Measurements from ENCODE around the gene MEGF6.
"Not testable (repeated sequence)": the region's sequence is repeated elsewhere in the genome, so short reads cannot be mapped to it uniquely, and the experiment has no call there.

The MEGF6 gene

DNA sequence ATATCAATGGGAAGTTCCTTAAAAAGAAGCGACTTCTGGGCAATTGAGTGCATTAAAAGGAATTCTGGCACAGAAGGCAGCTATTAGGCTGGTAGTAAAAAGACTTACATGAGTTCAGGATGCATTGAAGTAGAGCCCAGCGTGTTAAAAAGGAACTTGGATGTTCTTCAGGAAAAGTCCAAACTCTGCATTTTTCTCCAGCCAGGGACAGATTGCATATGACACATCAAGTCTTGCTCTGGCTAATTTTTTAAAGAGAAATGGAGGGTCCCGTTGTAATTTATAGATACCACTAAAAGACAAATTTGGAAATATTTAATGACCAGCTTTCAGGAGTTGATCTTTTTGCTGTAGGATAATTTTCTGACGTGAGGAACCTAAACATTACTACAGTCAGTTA, 14.7 kb upstream of the MEGF6 start:
- no peak for DNase-seq

DNA sequence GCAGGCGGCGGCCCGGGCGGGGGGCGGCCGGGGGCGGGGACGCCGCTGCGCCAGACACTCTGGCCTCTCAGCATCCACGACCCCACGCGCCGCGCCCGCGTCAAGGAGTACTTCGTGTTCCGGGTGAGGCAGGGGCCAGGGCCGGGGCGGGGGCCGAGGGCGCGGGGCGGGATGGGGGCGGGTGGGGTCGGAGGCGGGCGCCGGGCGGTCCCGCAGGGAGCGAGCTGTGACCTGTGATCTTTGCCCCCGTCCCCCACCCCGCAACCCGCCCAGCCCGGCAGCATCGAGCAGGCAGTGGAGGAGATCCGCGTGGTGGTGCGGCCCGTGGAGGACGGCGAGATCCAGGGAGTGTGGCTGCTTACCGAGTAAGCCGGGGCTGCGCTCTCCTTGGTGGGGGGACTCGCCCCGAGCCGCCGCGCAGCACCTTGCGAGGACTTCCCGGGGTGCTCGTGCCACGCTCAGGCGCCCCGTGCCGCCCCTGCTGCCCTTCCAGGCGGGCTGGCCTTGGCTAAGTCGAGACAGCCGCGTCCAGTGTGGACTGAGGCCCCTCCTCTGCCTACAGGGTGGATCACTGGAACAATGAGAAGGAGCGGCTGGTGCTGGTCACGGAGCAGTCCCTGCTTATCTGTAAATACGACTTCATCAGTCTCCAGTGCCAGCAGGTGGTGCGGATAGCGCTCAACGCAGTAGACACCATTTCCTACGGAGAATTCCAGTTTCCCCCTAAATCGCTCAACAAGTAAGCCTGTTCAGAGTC, 14.0 kb upstream of the MEGF6 start:
- DNase-seq = no peak

- DNase-seq = peak; percentile 88 to 92
Observed at GRCh38 chr1:3624200-3625136, 13.2 kb upstream of the MEGF6 start, which contains the start of gene TPRG1L. TPRG1L (plus strand) TSS chr1:3625015; CDS start chr1:3625073, 58 bp downstream.

DNA sequence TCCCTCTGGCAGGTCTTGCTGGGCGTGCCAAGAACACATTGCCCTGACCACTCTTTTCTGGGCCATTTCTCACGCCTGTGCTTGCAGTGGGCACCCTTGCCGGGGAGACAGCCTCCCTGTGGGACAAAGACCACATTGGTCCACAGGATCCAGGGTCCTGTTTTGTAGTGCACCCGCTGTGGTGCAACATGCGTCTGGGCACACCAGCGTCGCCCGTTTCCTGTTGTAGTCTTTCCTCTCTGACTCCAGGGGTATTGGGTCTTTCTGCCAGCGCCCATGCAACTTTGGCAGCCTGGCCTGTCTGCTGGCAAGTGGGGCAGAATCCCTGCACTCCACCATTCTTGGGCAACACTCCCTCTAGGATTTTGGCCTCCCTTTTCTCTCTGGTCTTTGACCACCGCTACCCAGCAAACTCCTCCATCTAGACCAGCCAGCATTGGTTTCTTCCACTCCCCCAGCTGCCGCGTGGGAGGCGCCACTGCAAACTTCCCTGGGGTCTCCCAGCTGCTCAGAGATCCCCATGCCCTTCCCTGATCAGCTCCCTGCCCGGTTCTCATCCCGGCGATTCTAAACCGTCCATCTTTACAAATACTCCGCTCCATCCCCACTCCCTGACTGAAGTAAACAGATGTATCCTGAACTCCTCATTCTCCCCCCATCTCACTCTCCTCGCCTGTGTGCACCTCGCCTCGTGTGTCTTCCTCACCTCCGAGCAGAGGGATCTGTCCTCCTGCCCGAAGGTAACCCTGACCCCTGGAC, 12.3 kb upstream of the MEGF6 start:
- no peak for DNase-seq

DNA sequence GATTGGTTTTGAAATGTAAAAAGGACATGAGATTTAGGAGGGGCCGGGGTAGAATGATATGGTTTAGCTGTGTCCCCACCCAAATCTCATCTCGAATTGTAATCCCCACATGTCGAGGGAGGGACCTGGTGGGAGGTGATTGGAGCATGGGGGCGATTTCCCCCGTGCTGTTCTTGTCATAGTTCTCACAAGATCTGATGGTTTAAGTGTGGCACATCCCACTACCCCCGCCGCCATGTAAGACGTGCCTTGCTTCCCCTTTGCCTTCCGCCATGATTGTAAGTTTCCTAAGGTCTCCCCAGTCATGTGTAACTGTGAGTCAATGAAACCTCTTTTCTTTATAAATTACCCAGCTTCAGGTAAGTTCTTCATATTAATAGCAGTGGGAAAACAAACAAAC, 10.8 kb upstream of the MEGF6 start:
- DNase-seq = not testable (repeated sequence)

- peak in 1 of 2 experiments; percentile 21 for DNase-seq
Observed at GRCh38 chr1:3621151-3621671, 9.9 kb upstream of the MEGF6 start.

- DNase-seq = no peak
Observed at GRCh38 chr1:3620708-3621107, 9.4 kb upstream of the MEGF6 start.

DNA sequence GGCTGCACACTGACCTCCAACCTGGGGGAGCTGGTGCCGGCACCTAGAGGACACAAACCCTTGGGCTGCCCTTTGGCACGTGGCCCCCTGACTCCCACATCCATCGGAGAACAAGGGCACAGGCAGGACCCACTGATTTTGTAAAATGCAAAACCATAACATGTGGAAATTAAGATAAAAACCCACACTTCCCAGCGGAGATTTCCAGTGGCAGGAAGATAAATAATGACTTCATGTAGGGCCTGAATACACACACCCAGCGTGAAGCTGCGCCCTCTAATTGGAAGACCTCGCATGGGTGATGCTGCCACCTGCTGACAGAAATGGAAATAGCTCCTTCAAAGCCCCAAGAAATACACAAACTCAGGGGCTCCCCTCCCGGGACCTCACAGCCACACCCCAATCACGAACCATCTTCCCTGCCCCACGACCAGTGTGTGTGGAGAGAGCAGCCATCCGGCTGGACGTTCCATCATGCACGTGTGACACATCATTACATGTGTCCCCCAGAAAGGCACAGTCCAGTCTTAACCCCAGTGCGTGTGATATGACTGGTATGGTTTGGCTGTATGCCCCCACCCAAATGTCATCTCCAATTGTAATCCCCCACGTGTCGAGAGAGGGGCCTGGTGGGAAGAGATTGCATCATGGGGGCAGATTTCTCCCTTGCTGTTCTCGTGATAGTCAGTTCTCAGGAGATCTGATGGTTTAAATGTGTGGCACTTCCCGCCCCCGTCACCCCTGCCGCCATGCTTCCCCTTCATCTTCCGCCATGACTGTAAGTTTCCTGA, 7.8 kb upstream of the MEGF6 start:
- DNase-seq = peak in 1 of 2 experiments; percentile 27

- DNase-seq = no peak
Observed at GRCh38 chr1:3618531-3618880, 7.2 kb upstream of the MEGF6 start.

GRCh38 chr1:3617806-3618345, 6.6 kb upstream of the MEGF6 start:
- no peak for DNase-seq

DNA sequence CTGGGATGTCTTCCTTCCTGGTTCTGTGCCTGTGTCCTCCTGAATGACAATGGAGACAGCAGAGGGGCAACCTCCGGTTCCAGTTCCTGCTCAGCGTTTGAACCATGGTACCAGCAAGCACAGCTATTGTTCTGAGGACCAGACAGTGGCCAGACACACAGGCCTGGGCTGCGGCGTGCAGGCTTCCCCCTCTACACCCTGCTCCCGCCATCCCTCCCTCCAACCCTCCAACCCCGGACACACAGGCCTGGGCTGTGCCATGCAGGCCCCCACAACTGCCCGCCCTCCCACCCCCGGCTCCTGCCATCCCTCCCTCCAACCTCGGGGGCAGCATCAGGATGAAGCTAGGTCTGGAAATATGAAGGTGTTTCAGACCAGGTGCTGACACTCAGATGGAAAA, 5.6 kb upstream of the MEGF6 start:
- DNase-seq = no peak

- DNase-seq = no peak
Observed at GRCh38 chr1:3614755-3615742, 3.7 kb upstream of the MEGF6 start.

DNA sequence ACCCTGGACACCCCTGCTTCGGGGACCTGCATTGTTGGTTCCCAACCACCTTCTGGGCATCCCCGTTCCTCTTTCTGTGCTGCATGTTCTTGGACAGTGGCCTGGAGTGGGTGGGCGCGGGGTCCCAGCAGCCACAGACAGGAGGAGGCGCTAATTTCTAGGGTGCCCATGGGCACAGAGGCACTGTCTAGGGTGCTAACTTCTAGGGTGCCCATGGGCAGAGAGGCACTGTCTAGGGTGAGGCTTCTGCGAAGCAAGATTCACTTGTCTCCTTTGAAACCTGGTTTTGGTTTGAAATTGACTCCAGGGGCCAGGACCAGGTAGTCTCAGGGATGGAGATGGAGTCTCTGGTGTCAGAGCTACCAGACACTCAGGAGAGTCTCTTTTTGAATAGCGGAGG, 815 bp upstream of the MEGF6 start:
- DNase-seq = no peak

GRCh38 chr1:3610527-3611169, 660 bp downstream of the MEGF6 start:
- no peak for DNase-seq

DNA sequence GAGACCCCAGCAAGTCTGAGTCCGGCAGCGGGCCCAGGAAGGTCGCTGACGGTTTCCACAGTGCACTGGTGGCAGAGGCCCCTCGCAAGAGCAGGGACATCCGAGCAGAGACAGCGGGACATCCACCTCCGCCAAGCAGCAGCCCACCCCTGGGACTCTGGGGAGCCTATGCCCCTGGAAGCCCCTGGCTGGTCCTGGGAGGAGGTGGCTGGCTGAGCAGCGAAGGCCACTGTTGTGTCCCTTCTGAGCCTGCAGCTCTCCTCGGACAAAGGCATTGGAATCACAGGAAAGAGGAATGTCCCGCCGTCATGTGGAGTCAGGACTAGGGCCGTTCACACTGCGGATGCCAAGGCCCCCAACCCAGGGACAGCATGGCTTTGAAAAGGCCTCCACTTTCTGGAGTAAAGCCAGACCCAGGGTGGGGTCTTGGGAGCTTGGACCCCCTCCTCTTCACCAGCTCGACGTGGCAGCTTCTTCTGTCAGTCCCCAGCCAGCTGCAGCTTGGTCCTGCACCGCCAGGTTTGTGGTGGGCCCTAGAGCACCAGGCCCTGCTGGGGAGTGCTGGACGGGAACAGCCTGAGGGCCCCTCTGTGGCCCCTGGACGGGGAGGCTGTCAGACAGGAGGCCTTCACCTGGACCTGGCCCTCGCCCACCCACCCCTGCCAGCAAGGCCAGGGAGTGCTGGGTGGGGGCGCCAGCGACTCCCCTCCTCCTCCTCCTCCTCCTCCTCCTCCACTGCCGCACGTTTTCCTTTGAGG, 1.4 kb downstream of the MEGF6 start:
- DNase-seq = no peak

- no peak for DNase-seq
Observed at GRCh38 chr1:3609016-3609768, 2.1 kb downstream of the MEGF6 start.

- no peak for DNase-seq
Observed at GRCh38 chr1:3608154-3608553, 3.2 kb downstream of the MEGF6 start.

DNA sequence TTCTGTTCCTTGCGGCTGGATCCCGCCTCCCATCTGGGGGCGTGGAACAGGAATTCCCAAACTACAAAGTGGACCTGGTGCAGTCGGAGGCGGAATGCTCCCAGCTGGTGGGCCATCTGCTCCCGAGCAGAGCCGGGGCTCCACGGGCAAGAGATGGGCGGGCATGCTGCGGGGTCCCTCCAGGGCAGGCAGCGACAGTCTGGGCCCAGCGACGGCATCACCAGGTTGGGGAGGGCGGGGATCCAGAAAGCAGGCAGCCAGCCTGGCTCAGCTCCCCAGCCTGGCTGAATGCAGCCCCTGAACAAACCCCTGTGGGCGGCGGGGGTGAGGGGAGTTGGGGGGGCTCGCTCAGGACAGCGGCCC, 3.6 kb downstream of the MEGF6 start:
- no peak for DNase-seq
